Uterus (tissue), 4 donors: ENCODE results near the gene LINGO4. TPM values are rescaled to one million over a fixed set of nuclear protein-coding genes. Genes with fewer than 3 reads are reported as not detected.
"Not testable (repeated sequence)": the region's sequence is repeated elsewhere in the genome, so short reads cannot be mapped to it uniquely, and the experiment has no call there.

Experiments used
- DNase-seq, 2 donors: peaks; one replicate each; pipeline ENCODE4 v3.0.0-alpha.2; 2019 to 2020
- H3K27ac ChIP-seq, 2 donors: fragments of 200-600 bp; sonication (generic); 1 replicate in 1 of 2; 2 replicates in 1 of 2; pipeline ENCODE4 v1.5.1; 2016 to 2018
- H3K27me3 ChIP-seq, 2 donors: fragments of 200-600 bp; sonication (generic); one replicate each; pipeline ENCODE4 v1.5.1; 2018 to 2019; ENCODE audit warnings: control low read depth in 1 of 2
- H3K36me3 ChIP-seq, 2 donors: fragments of 200-600 bp; sonication (generic); one replicate each; pipeline ENCODE4 v1.5.1; 2019; ENCODE audit warnings: control low read depth in 1 of 2
- H3K4me1 ChIP-seq, 2 donors: fragments of 200-600 bp; sonication (generic); one replicate each; pipeline ENCODE4 v1.5.1; 2018 to 2019; ENCODE audit warnings: control low read depth in 1 of 2
- H3K4me3 ChIP-seq, 2 donors: fragments of 200-600 bp; sonication (generic); 1 replicate in 1 of 2; 2 replicates in 1 of 2; pipeline ENCODE4 v1.5.1; 2018 to 2019; ENCODE audit warnings: mild to moderate bottlenecking in 1 of 2
- H3K9me3 ChIP-seq, 2 donors: fragments of 200-600 bp; sonication (generic); one replicate each; pipeline ENCODE4 v1.5.1; 2019; ENCODE audit warnings: control low read depth in 1 of 2
- CTCF ChIP-seq, 4 experiments: fragments of 200-600 bp in 2 of 4; fragments of 450-650 bp in 2 of 4; sonication (generic) in 2 of 4; IDR thresholded peaks; one replicate each; pipeline ENCODE4 v1.5.1; 2016 to 2019; ENCODE audit warnings: antibody characterized with exemption in 4 of 4, mild to moderate bottlenecking in 2 of 4, moderate library complexity in 1 of 4
- POLR2A ChIP-seq, 2 donors: fragments of 450-650 bp; IDR thresholded peaks; one replicate each; pipeline ENCODE4 v1.6.1; 2016; ENCODE audit warnings: antibody characterized with exemption in 2 of 2, mild to moderate bottlenecking in 1 of 2, moderate library complexity in 1 of 2
- intact Hi-C: fragments of 100-400 bp; cut with DNase I; formaldehyde crosslinking; loops from one replicate; pipeline ENCODE4 v1.15.1; 2023; ENCODE audit warnings: low total_unique reads
- total RNA-seq, 4 donors: library from RNA; depleted of rRNA in 3 of 4; stranded (reverse); fragments of >200 nt in 3 of 4; gene quantifications; one replicate each; pipeline versions ENCODE4 v1.1.0 to v1.2.4, GENCODE V29; 2014 to 2023
- donor health status: DM: yes; HTN: yes; CAD: no.

LINGO4 gene
- total RNA-seq, 4 donors from 2014 or later = 0.14 TPM; not detected in 3

GRCh38 chr1:151787689-151788088, 17.5 kb downstream of the LINGO4 start:
- intact Hi-C loops = no loop called here
- TF ChIP-seq POLR2A (IDR thresholded peaks at IDR 0.05) (no peak), CTCF (IDR thresholded peaks at IDR 0.05) (no peak)
- Histone ChIP-seq H3K36me3 (no peaks in the 10 kb centered on the region), H3K9me3 (no peaks in the 10 kb centered on the region), H3K27ac (no peak overlapping the region), H3K27me3 (no peaks in the 10 kb centered on the region), H3K4me3 (no peak overlapping the region), H3K4me1 (no peaks in the 10 kb centered on the region)
- no peak for DNase-seq

- Histone ChIP-seq H3K36me3 (no peaks in the 10 kb centered on the region), H3K27me3 (no peaks in the 10 kb centered on the region), H3K9me3 (no peaks in the 10 kb centered on the region), H3K4me3 (no peak overlapping the region), H3K27ac (no peak overlapping the region), H3K4me1 (no peaks in the 10 kb centered on the region)
- intact Hi-C loops = no loop called here
- no peak for TF ChIP-seq CTCF (IDR thresholded peaks at IDR 0.05)
- TF ChIP-seq POLR2A (IDR thresholded peaks at IDR 0.05) = no peak
- no peak for DNase-seq
Observed at GRCh38 chr1:151783796-151784195, 21.4 kb downstream of the LINGO4 start.

GRCh38 chr1:151782741-151783140, 22.5 kb downstream of the LINGO4 start:
- no peaks in the 10 kb centered on the region for H3K36me3 ChIP-seq
- TF ChIP-seq CTCF (IDR thresholded peaks at IDR 0.05) (no peak), POLR2A (IDR thresholded peaks at IDR 0.05) (no peak)
- no peaks in the 10 kb centered on the region for H3K27me3 ChIP-seq
- H3K9me3 ChIP-seq = no peaks in the 10 kb centered on the region
- no peak overlapping the region for H3K27ac ChIP-seq
- H3K4me3 ChIP-seq = no peak overlapping the region
- no peaks in the 10 kb centered on the region for H3K4me1 ChIP-seq
- intact Hi-C loops = no loop called here
- no peak for DNase-seq

- H3K27ac ChIP-seq, H3K4me1 ChIP-seq, H3K4me3 ChIP-seq, DNase-seq, H3K27me3 ChIP-seq, intact Hi-C loops, H3K36me3 ChIP-seq, H3K9me3 ChIP-seq: not testable (repeated sequence)
Observed at GRCh38 chr1:151782026-151782425, 23.2 kb downstream of the LINGO4 start.

- H3K27me3 ChIP-seq, intact Hi-C loops, H3K4me3 ChIP-seq, H3K9me3 ChIP-seq, DNase-seq, H3K27ac ChIP-seq, H3K36me3 ChIP-seq, H3K4me1 ChIP-seq: not testable (repeated sequence)
Observed at GRCh38 chr1:151780736-151781135, 24.5 kb downstream of the LINGO4 start.

- Histone ChIP-seq H3K36me3 (no peaks in the 10 kb centered on the region), H3K27me3 (no peaks in the 10 kb centered on the region), H3K4me3 (no peak overlapping the region), H3K4me1 (no peaks in the 10 kb centered on the region), H3K27ac (no peak overlapping the region), H3K9me3 (no peaks in the 10 kb centered on the region)
- DNase-seq = no peak
- intact Hi-C loops = no loop called here
- TF ChIP-seq CTCF (IDR thresholded peaks at IDR 0.05) (no peak), POLR2A (IDR thresholded peaks at IDR 0.05) (no peak)
Observed at GRCh38 chr1:151779852-151780251, 25.4 kb downstream of the LINGO4 start.
